WTC11 (cell line): Measurements from ENCODE around the gene KBTBD12. TPM values are rescaled to one million over a fixed set of nuclear protein-coding genes. Genes with fewer than 3 reads are reported as not detected.
A peak's percentile ranks its signal among the peaks of the same experiment; 100 is the strongest.

ENCODE experiments used
- ATAC-seq: fragments of 200-7000 bp; cut with Tn5 transposase; 2 replicates; pipeline ENCODE4 v1.10.0; 2021; ENCODE audit warnings: mild to moderate bottlenecking, moderate library complexity
- CTCF ChIA-PET: fragments of 300-600 bp; sonication (Branson Sonifier 250); formaldehyde crosslinking; loops from one replicate; lab custom pipeline; 2021; ENCODE audit warnings: antibody characterized with exemption; lab: Charles Lee
- POLR2A ChIA-PET: fragments of 350-600 bp; sonication (Branson Sonifier 250); formaldehyde crosslinking; loops from one replicate; lab custom pipeline; 2021; ENCODE audit warnings: antibody characterized with exemption; lab: Charles Lee
- DNase-seq: peaks from one replicate; pipeline ENCODE4 v3.0.0; 2021; ENCODE audit warnings: low spot score
- H3K27ac Mint-ChIP-seq: 2 replicates; pipeline ENCODE4 v1.8.0; 2021; ENCODE audit warnings: mixed read lengths
- H3K27me3 Mint-ChIP-seq: 2 replicates; pipeline ENCODE4 v1.8.0; 2021; ENCODE audit warnings: low read depth, mild to moderate bottlenecking, moderate library complexity, mixed read lengths
- H3K36me3 Mint-ChIP-seq: 2 replicates; pipeline ENCODE4 v1.8.0; 2021; ENCODE audit warnings: mixed read lengths
- H3K4me1 Mint-ChIP-seq: 2 replicates; pipeline ENCODE4 v1.8.0; 2022; ENCODE audit warnings: mixed read lengths
- H3K4me3 Mint-ChIP-seq: 2 replicates; pipeline ENCODE4 v1.8.0; 2021; ENCODE audit warnings: mild to moderate bottlenecking, moderate library complexity, mixed read lengths
- H3K9me3 Mint-ChIP-seq: 2 replicates; pipeline ENCODE4 v1.8.0; 2021; ENCODE audit warnings: mixed read lengths
- E2F1 ChIP-seq: sonication (generic); formaldehyde crosslinking; IDR thresholded peaks from 2 replicates; pipeline ENCODE4 v1.8.0; 2022; ENCODE audit warnings: mild to moderate bottlenecking, missing genetic modification reagents
- E2F4 ChIP-seq: sonication (generic); formaldehyde crosslinking; IDR thresholded peaks from 2 replicates; pipeline ENCODE4 v1.8.1; 2022; ENCODE audit warnings: low read depth, mild to moderate bottlenecking, moderate library complexity, missing genetic modification reagents, borderline replicate concordance
- FOXJ3 ChIP-seq: sonication (generic); formaldehyde crosslinking; IDR thresholded peaks from 2 replicates; pipeline ENCODE4 v1.9.0; 2021; ENCODE audit warnings: missing genetic modification reagents, mild to moderate bottlenecking, borderline replicate concordance
- GRHL2 ChIP-seq: fragments of 250-450 bp; sonication (Bioruptor Pico); IDR thresholded peaks from 2 replicates; pipeline ENCODE4 v1.8.0; 2022; ENCODE audit warnings: mild to moderate bottlenecking, moderate library complexity; ENCODE audit not compliant: insufficient replicate concordance, severe bottlenecking
- MAX ChIP-seq: sonication (generic); formaldehyde crosslinking; IDR thresholded peaks from 2 replicates; pipeline ENCODE4 v1.8.0; 2022; ENCODE audit warnings: mild to moderate bottlenecking, missing genetic modification reagents
- NR3C1 ChIP-seq: sonication (generic); formaldehyde crosslinking; conservative IDR thresholded peaks from 2 replicates; pipeline ENCODE4 v1.8.1; 2023; ENCODE audit warnings: low read depth, mild to moderate bottlenecking, missing genetic modification reagents
- OVOL2 ChIP-seq: fragments of 250-450 bp; sonication (Bioruptor Pico); IDR thresholded peaks from 2 replicates; pipeline ENCODE4 v1.9.0; 2021; ENCODE audit warnings: mild to moderate bottlenecking, borderline replicate concordance
- PRRX2 ChIP-seq: fragments of 250-450 bp; sonication (Bioruptor Pico); IDR thresholded peaks from 2 replicates; pipeline ENCODE4 v1.8.0; 2021; ENCODE audit warnings: mild to moderate bottlenecking
- SMAD4 ChIP-seq: sonication (generic); formaldehyde crosslinking; IDR thresholded peaks from 2 replicates; pipeline ENCODE4 v1.8.0; 2022; ENCODE audit warnings: mild to moderate bottlenecking, missing genetic modification reagents
- TP53 ChIP-seq: sonication (generic); formaldehyde crosslinking; IDR thresholded peaks from 2 replicates; pipeline ENCODE4 v1.8.1; 2023; ENCODE audit warnings: mild to moderate bottlenecking, missing genetic modification reagents
- ZNF232 ChIP-seq: sonication (generic); formaldehyde crosslinking; IDR thresholded peaks from 2 replicates; pipeline ENCODE4 v1.8.0; 2022; ENCODE audit warnings: mild to moderate bottlenecking, missing genetic modification reagents
- ZNF317 ChIP-seq: sonication (generic); formaldehyde crosslinking; IDR thresholded peaks from 2 replicates; pipeline ENCODE4 v1.8.1; 2023; ENCODE audit warnings: low read depth, mild to moderate bottlenecking, moderate library complexity, missing genetic modification reagents, borderline replicate concordance
- ZNF416 ChIP-seq: fragments of 250-450 bp; sonication (Bioruptor Pico); IDR thresholded peaks from 2 replicates; pipeline ENCODE4 v1.9.0; 2021; ENCODE audit warnings: mild to moderate bottlenecking, inconsistent platforms
- ZNF425 ChIP-seq: fragments of 250-450 bp; sonication (Bioruptor Pico); conservative IDR thresholded peaks from 2 replicates; pipeline ENCODE4 v1.9.0; 2021; ENCODE audit warnings: mild to moderate bottlenecking
- total RNA-seq: library from RNA; stranded (reverse); gene quantifications from 3 replicates; pipeline ENCODE4 v1.2.3, GENCODE V29; 2021
- TF ChIP-seq, protein P1 (sequence below): fragments of 200-600 bp; IDR thresholded peaks from 2 replicates; pipeline ENCODE4 v1.8.0; 2022; ENCODE audit warnings: antibody characterized with exemption
- TF ChIP-seq, protein P2 (sequence below): sonication (generic); formaldehyde crosslinking; IDR thresholded peaks from 2 replicates; pipeline ENCODE4 v1.8.0; 2023; ENCODE audit warnings: missing genetic modification reagents

KBTBD12 gene
- total RNA-seq, 1 experiment from 2014 or later = 0.22 TPM

DNA sequence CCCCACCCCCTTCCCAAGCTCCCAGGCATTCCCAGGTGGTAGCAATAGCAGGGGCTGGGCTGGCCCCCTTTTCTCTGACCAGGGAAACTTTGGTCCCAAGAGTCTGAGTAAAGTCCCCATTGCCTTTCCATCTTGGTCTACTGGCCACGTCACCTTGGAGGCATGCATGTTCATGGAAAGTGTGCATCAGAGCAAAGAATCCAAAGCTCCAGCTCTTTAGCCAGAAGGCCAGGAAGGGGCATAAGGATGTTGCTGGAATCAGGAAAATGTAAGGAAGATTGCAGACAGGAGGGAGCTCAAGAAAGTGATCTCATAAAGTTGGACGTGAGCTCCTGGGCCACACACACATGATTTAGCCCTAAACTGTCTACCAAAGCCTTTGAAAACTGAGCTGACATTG lies 63.6 kb downstream of the KBTBD12 start (continued):
- TF ChIP-seq NR3C1 (CRISPR knock-in tag) = no peak
- no peak for TF ChIP-seq E2F1
- TF ChIP-seq GRHL2 = no peak
- no peak for TF ChIP-seq SMAD4 (CRISPR knock-in tag)
- no peak for TF ChIP-seq E2F4 (CRISPR knock-in tag)
- TF ChIP-seq ZNF416 (CRISPR knock-in tag) = no peak
- TF ChIP-seq ZNF232 (CRISPR knock-in tag) = no peak
- TF ChIP-seq MAX = no peak

- POLR2A ChIA-PET = no interaction called here
- DNase-seq (no peak), ATAC-seq (no peak)
- Mint-ChIP-seq H3K9me3 (peaks cover 5% of the 10 kb centered on the region), H3K4me3 (no peak overlapping the region), H3K27me3 (peaks cover 12% of the 10 kb centered on the region), H3K4me1 (no peaks in the 10 kb centered on the region), H3K36me3 (no peaks in the 10 kb centered on the region), H3K27ac (no peak overlapping the region)
- CTCF ChIA-PET = interaction anchor here (1.1 kb wide), 1 partner anchor 32 kb away, joined by 3 read pairs; no protein-coding TSS in a partner anchor
- TF ChIP-seq FOXJ3 (CRISPR knock-in tag) (no peak), TP53 (no peak)
- TF ChIP-seq, protein P1, sequence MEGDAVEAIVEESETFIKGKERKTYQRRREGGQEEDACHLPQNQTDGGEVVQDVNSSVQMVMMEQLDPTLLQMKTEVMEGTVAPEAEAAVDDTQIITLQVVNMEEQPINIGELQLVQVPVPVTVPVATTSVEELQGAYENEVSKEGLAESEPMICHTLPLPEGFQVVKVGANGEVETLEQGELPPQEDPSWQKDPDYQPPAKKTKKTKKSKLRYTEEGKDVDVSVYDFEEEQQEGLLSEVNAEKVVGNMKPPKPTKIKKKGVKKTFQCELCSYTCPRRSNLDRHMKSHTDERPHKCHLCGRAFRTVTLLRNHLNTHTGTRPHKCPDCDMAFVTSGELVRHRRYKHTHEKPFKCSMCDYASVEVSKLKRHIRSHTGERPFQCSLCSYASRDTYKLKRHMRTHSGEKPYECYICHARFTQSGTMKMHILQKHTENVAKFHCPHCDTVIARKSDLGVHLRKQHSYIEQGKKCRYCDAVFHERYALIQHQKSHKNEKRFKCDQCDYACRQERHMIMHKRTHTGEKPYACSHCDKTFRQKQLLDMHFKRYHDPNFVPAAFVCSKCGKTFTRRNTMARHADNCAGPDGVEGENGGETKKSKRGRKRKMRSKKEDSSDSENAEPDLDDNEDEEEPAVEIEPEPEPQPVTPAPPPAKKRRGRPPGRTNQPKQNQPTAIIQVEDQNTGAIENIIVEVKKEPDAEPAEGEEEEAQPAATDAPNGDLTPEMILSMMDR = no peak
- TF ChIP-seq, all 79 proteins: peak for 0
Observed at GRCh38 chr3:127979473-127979872, 64.4 kb downstream of the KBTBD12 start.

DNA sequence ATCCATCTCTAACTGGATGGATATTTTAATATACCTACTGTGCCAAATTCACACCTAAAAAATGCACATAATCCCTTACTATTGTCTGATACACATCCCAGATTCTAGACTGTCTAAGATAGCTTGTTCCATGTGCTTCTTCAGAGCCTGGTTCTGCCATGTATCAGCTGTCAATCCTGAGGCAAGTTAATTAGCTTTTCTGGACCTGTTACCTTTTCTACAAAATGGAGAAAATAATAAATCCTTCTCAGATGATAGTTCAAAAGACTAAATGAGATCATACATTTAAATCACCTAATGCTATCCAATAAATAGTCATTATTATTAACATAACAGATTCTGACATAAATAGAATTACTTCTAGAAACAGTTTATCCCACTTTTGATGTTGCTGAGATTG lies 66.1 kb downstream of the KBTBD12 start:
- DNase-seq (no peak), ATAC-seq (no peak)
- Mint-ChIP-seq H3K27ac (no peak overlapping the region), H3K27me3 (peaks cover 8% of the 10 kb centered on the region), H3K9me3 (peaks cover 5% of the 10 kb centered on the region), H3K4me1 (no peaks in the 10 kb centered on the region), H3K36me3 (no peaks in the 10 kb centered on the region), H3K4me3 (no peak overlapping the region)
- ChIA-PET CTCF (no interaction called here), POLR2A (no interaction called here)
- TF ChIP-seq ZNF317 (CRISPR knock-in tag) (peak; percentile 83), PRRX2 (CRISPR knock-in tag) (no peak), OVOL2 (CRISPR knock-in tag) (no peak), ZNF425 (CRISPR knock-in tag) (no peak)
- TF ChIP-seq, protein P2, sequence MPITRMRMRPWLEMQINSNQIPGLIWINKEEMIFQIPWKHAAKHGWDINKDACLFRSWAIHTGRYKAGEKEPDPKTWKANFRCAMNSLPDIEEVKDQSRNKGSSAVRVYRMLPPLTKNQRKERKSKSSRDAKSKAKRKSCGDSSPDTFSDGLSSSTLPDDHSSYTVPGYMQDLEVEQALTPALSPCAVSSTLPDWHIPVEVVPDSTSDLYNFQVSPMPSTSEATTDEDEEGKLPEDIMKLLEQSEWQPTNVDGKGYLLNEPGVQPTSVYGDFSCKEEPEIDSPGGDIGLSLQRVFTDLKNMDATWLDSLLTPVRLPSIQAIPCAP = no peak
